Neural cell (in vitro differentiated cells): ENCODE data around the gene PLA2G3. TPM values are rescaled to one million over a fixed set of nuclear protein-coding genes. Genes with fewer than 3 reads are reported as not detected.
"Not testable (repeated sequence)": the region's sequence is repeated elsewhere in the genome, so short reads cannot be mapped to it uniquely, and the experiment has no call there.

Experiments used
- H2AFZ ChIP-seq: fragments of 200-600, 300-800 bp; sonication (generic), shearing (Covaris generic); 2 replicates; pipeline ENCODE4 v1.6.0; 2014; ENCODE audit warnings: low read depth, mild to moderate bottlenecking, antibody characterized with exemption, low read length, moderate library complexity
- H3F3A ChIP-seq: fragments of 200-600 bp; shearing (Covaris generic); 2 replicates; pipeline ENCODE4 v1.6.1; 2016; ENCODE audit warnings: mild to moderate bottlenecking, moderate library complexity, mixed read lengths, antibody characterized with exemption, low read length; ENCODE audit not compliant: insufficient read depth, poor library complexity, severe bottlenecking
- H3K27ac ChIP-seq: fragments of 200-600, 300-800 bp; sonication (generic), shearing (Covaris generic); 2 replicates; pipeline ENCODE4 v1.5.1; 2014; ENCODE audit warnings: mild to moderate bottlenecking, low read length, moderate library complexity
- H3K27me3 ChIP-seq: fragments of 300-800, 200-600 bp; sonication (generic), shearing (Covaris generic); 2 replicates; pipeline ENCODE4 v1.6.0; 2014; ENCODE audit warnings: mild to moderate bottlenecking, low read depth, low read length, moderate library complexity; ENCODE audit not compliant: insufficient read depth
- H3K36me3 ChIP-seq: fragments of 300-800, 200-600 bp; sonication (generic), shearing (Covaris generic); 2 replicates; pipeline ENCODE4 v1.5.1; 2014; ENCODE audit warnings: mild to moderate bottlenecking, antibody characterized with exemption, low read length, moderate library complexity; ENCODE audit not compliant: insufficient read depth
- H3K4me2 ChIP-seq: fragments of 300-800, 200-600 bp; sonication (generic), shearing (Covaris generic); 2 replicates; pipeline ENCODE4 v1.6.0; 2014; ENCODE audit warnings: mild to moderate bottlenecking, low read length
- H3K4me3 ChIP-seq: fragments of 300-800, 200-600 bp; sonication (generic), shearing (Covaris generic); 2 replicates; pipeline ENCODE4 v1.5.1; 2014; ENCODE audit warnings: mild to moderate bottlenecking, low read length, moderate library complexity
- H3K79me2 ChIP-seq: fragments of 200-600 bp; shearing (Covaris generic); replicated peaks from 2 replicates; pipeline ENCODE4 v1.6.0; 2014; ENCODE audit warnings: mild to moderate bottlenecking, low read length, moderate library complexity; ENCODE audit not compliant: insufficient read depth
- H3K9ac ChIP-seq: fragments of 300-800, 200-600 bp; sonication (generic), shearing (Covaris generic); 2 replicates; pipeline ENCODE4 v1.6.1; 2016; ENCODE audit warnings: mild to moderate bottlenecking, low read length, mixed read lengths
- H3K9me2 ChIP-seq: fragments of 200-600 bp; shearing (Covaris generic); 2 replicates; pipeline ENCODE4 v1.6.1; 2016; ENCODE audit warnings: mild to moderate bottlenecking, low read length, mixed read lengths; ENCODE audit not compliant: insufficient read depth
- H3K9me3 ChIP-seq: fragments of 200-600, 300-800 bp; sonication (generic), shearing (Covaris generic); 2 replicates; pipeline ENCODE4 v1.6.1; 2016; ENCODE audit warnings: mild to moderate bottlenecking, mixed run types, low read length, moderate library complexity, mixed read lengths
- H4K20me1 ChIP-seq: fragments of 200-600 bp; shearing (Covaris generic); 2 replicates; pipeline ENCODE4 v1.6.1; 2016; ENCODE audit warnings: mild to moderate bottlenecking, mixed run types; ENCODE audit not compliant: insufficient read depth
- CTCF ChIP-seq: fragments of 450-650 bp; IDR thresholded peaks from 2 replicates; pipeline ENCODE4 v1.5.1; 2014; ENCODE audit warnings: antibody characterized with exemption, mild to moderate bottlenecking, moderate library complexity; ENCODE audit not compliant: poor library complexity, severe bottlenecking
- EP300 ChIP-seq: fragments of 450-650 bp; conservative IDR thresholded peaks from 2 replicates; pipeline ENCODE4 v1.6.1; 2014; ENCODE audit warnings: antibody characterized with exemption, mild to moderate bottlenecking, moderate library complexity; ENCODE audit not compliant: poor library complexity, severe bottlenecking
- EZH2 ChIP-seq: fragments of 200-600, 300-800 bp; shearing (Covaris generic), sonication (generic); IDR thresholded peaks from 2 replicates; pipeline ENCODE4 v1.6.1; 2014; ENCODE audit warnings: antibody characterized with exemption, low read length, borderline replicate concordance, mild to moderate bottlenecking; ENCODE audit not compliant: insufficient read depth, poor library complexity, severe bottlenecking
- MXI1 ChIP-seq: fragments of 450-650 bp; conservative IDR thresholded peaks from 2 replicates; pipeline ENCODE4 v1.6.1; 2014; ENCODE audit warnings: antibody characterized with exemption, mild to moderate bottlenecking; ENCODE audit not compliant: poor library complexity, severe bottlenecking
- POLR2AphosphoS5 ChIP-seq: IDR thresholded peaks from 2 replicates; pipeline ENCODE4 v1.6.1; 2012
- RAD21 ChIP-seq: fragments of 450-650 bp; conservative IDR thresholded peaks from 2 replicates; pipeline ENCODE4 v1.6.1; 2014; ENCODE audit warnings: antibody characterized with exemption, mild to moderate bottlenecking, moderate library complexity
- SMC3 ChIP-seq: fragments of 450-650 bp; conservative IDR thresholded peaks from 2 replicates; pipeline ENCODE4 v1.6.1; 2014; ENCODE audit warnings: antibody characterized with exemption, mild to moderate bottlenecking, moderate library complexity; ENCODE audit not compliant: poor library complexity
- TAF1 ChIP-seq: IDR thresholded peaks from 2 replicates; pipeline ENCODE4 v1.6.1; 2012; ENCODE audit warnings: low read depth
- polyA plus RNA-seq: library from polyadenylated mRNA; depleted of rRNA; stranded (reverse); fragments of >200 nt; gene quantifications from 2 replicates; pipeline ENCODE4 v1.2.3, GENCODE V29; 2014
- TF ChIP-seq, protein P1 (sequence below): IDR thresholded peaks from 2 replicates; pipeline ENCODE4 v1.6.1; 2012; ENCODE audit warnings: borderline replicate concordance

PLA2G3 gene
- polyA plus RNA-seq, 1 donor from 2014 or later: not detected

DNA sequence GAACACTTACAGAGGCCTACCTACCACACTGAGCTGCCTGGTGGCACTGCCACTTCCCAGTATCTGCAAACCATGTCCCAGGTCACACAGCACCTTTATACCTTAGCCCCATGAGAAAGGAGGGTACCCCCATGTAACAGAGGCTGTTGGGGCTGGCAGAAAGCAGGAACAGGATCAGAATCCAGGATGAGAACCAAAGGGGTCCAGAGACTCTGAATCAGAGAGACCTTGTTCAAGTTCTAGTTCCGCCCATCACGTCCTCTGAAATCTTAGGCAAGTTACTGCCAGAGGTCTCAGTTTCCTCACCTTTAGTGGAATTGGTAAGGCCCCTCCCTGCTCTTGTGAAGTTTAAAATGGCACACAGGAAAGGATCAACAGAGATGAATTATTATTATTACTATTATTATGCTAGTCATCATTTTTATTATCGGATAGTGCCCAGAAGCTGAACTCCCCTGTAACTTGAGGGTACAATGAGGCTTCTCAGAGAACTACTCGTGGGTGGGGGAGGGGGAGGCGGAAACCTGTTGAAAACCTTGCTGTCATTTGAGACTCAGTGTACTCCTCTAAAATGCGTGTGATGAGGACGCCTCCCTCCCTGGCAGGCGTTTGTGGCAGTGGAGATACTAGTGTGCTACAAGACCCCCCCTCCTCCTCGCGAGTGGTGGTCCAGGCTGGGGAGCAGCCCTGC lies 42.2 kb downstream of the PLA2G3 start:
- H3K79me2 ChIP-seq: no peaks in the 10 kb centered on the region
- no peak overlapping the region for H2AFZ ChIP-seq
- H4K20me1 ChIP-seq: no peaks in the 10 kb centered on the region
- H3K27ac ChIP-seq: no peak overlapping the region
- H3K4me3 ChIP-seq: no peak overlapping the region
- H3K9me3 ChIP-seq: no peaks in the 10 kb centered on the region
- no peaks in the 10 kb centered on the region for H3F3A ChIP-seq
- H3K27me3 ChIP-seq: no peaks in the 10 kb centered on the region
- H3K9me2 ChIP-seq: no peaks in the 10 kb centered on the region
- no peaks in the 10 kb centered on the region for H3K36me3 ChIP-seq
- TF ChIP-seq TAF1 (no peak), MXI1 (no peak), POLR2AphosphoS5 (no peak), SMC3 (no peak), EZH2 (no peak), RAD21 (no peak), CTCF (no peak), EP300 (no peak)
- TF ChIP-seq, protein P1, sequence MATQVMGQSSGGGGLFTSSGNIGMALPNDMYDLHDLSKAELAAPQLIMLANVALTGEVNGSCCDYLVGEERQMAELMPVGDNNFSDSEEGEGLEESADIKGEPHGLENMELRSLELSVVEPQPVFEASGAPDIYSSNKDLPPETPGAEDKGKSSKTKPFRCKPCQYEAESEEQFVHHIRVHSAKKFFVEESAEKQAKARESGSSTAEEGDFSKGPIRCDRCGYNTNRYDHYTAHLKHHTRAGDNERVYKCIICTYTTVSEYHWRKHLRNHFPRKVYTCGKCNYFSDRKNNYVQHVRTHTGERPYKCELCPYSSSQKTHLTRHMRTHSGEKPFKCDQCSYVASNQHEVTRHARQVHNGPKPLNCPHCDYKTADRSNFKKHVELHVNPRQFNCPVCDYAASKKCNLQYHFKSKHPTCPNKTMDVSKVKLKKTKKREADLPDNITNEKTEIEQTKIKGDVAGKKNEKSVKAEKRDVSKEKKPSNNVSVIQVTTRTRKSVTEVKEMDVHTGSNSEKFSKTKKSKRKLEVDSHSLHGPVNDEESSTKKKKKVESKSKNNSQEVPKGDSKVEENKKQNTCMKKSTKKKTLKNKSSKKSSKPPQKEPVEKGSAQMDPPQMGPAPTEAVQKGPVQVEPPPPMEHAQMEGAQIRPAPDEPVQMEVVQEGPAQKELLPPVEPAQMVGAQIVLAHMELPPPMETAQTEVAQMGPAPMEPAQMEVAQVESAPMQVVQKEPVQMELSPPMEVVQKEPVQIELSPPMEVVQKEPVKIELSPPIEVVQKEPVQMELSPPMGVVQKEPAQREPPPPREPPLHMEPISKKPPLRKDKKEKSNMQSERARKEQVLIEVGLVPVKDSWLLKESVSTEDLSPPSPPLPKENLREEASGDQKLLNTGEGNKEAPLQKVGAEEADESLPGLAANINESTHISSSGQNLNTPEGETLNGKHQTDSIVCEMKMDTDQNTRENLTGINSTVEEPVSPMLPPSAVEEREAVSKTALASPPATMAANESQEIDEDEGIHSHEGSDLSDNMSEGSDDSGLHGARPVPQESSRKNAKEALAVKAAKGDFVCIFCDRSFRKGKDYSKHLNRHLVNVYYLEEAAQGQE: no peak
- no peak overlapping the region for H3K9ac ChIP-seq
- no peak overlapping the region for H3K4me2 ChIP-seq

GRCh38 chr22:31097539-31097938 lies 42.8 kb downstream of the PLA2G3 start:
- H4K20me1 ChIP-seq: not testable (repeated sequence)

More at GRCh38 chr22:31097539-31097938, 42.8 kb downstream of the PLA2G3 start:
- not testable (repeated sequence) for H3K4me3 ChIP-seq, H3K9ac ChIP-seq, H3K9me2 ChIP-seq, H3K79me2 ChIP-seq, H3K4me2 ChIP-seq, H3K27me3 ChIP-seq, H3K9me3 ChIP-seq, H3F3A ChIP-seq, H3K27ac ChIP-seq, H3K36me3 ChIP-seq, H2AFZ ChIP-seq
